WTC11 (cell line): ENCODE measurements around the gene TRIOBP. TPM values are rescaled to one million over a fixed set of nuclear protein-coding genes. Genes with fewer than 3 reads are reported as not detected.

Source experiments
- AR ChIP-seq: fragments of 250-450 bp; sonication (Bioruptor Pico); IDR thresholded peaks from 2 replicates; pipeline ENCODE4 v1.9.0; 2021; ENCODE audit warnings: mild to moderate bottlenecking
- CBFB ChIP-seq: sonication (generic); formaldehyde crosslinking; IDR thresholded peaks from 2 replicates; pipeline ENCODE4 v1.8.1; 2022; ENCODE audit warnings: mild to moderate bottlenecking, low read depth, missing genetic modification reagents
- ERG ChIP-seq: fragments of 250-450 bp; sonication (Bioruptor Pico); IDR thresholded peaks from 2 replicates; pipeline ENCODE4 v1.8.0; 2021; ENCODE audit warnings: mild to moderate bottlenecking
- ETV6 ChIP-seq: sonication (generic); formaldehyde crosslinking; IDR thresholded peaks from 2 replicates; pipeline ENCODE4 v1.8.1; 2022; ENCODE audit warnings: mild to moderate bottlenecking, missing genetic modification reagents
- FOXP4 ChIP-seq: sonication (generic); formaldehyde crosslinking; IDR thresholded peaks from 2 replicates; pipeline ENCODE4 v1.8.0; 2022; ENCODE audit warnings: mild to moderate bottlenecking, missing genetic modification reagents
- GTF2I ChIP-seq: fragments of 250-450 bp; sonication (Bioruptor Pico); conservative IDR thresholded peaks from 2 replicates; pipeline ENCODE4 v1.4.0; 2021; ENCODE audit warnings: mild to moderate bottlenecking
- IRF1 ChIP-seq: sonication (generic); formaldehyde crosslinking; IDR thresholded peaks from 2 replicates; pipeline ENCODE4 v1.8.0; 2023; ENCODE audit warnings: missing genetic modification reagents
- MLX ChIP-seq: sonication (generic); formaldehyde crosslinking; IDR thresholded peaks from 2 replicates; pipeline ENCODE4 v1.8.1; 2023; ENCODE audit warnings: mild to moderate bottlenecking, missing genetic modification reagents, moderate library complexity
- PRRX2 ChIP-seq: fragments of 250-450 bp; sonication (Bioruptor Pico); IDR thresholded peaks from 2 replicates; pipeline ENCODE4 v1.8.0; 2021; ENCODE audit warnings: mild to moderate bottlenecking
- SMAD4 ChIP-seq: sonication (generic); formaldehyde crosslinking; IDR thresholded peaks from 2 replicates; pipeline ENCODE4 v1.8.0; 2022; ENCODE audit warnings: mild to moderate bottlenecking, missing genetic modification reagents
- STAT6 ChIP-seq: sonication (generic); formaldehyde crosslinking; conservative IDR thresholded peaks from 2 replicates; pipeline ENCODE4 v1.8.1; 2023; ENCODE audit warnings: mild to moderate bottlenecking, low read depth, missing genetic modification reagents, moderate library complexity
- USF2 ChIP-seq: sonication (generic); formaldehyde crosslinking; IDR thresholded peaks from 2 replicates; pipeline ENCODE4 v1.8.1; 2023; ENCODE audit warnings: mild to moderate bottlenecking, missing genetic modification reagents, moderate library complexity
- ZBTB43 ChIP-seq: sonication (generic); formaldehyde crosslinking; IDR thresholded peaks from 2 replicates; pipeline ENCODE4 v1.8.1; 2023; ENCODE audit warnings: mild to moderate bottlenecking, missing genetic modification reagents
- ZNF416 ChIP-seq: fragments of 250-450 bp; sonication (Bioruptor Pico); IDR thresholded peaks from 2 replicates; pipeline ENCODE4 v1.9.0; 2021; ENCODE audit warnings: mild to moderate bottlenecking, inconsistent platforms
- ZNF423 ChIP-seq: fragments of 250-450 bp; sonication (Bioruptor Pico); IDR thresholded peaks from 2 replicates; pipeline ENCODE4 v2.1.2; 2022; ENCODE audit warnings: mild to moderate bottlenecking, moderate library complexity
- total RNA-seq: library from RNA; stranded (reverse); gene quantifications from 3 replicates; pipeline ENCODE4 v1.2.3, GENCODE V29; 2021

TRIOBP gene
- total RNA-seq, 1 experiment from 2014 or later = 54.0 TPM

GRCh38 chr22:37676736-37677492, 19.9 kb upstream of the TRIOBP start (continued):
- TF ChIP-seq ZBTB43 (CRISPR knock-in tag) (no peak), STAT6 (no peak), ZNF416 (CRISPR knock-in tag) (no peak), ERG (no peak), ZNF423 (no peak), FOXP4 (no peak), MLX (CRISPR knock-in tag) (no peak), CBFB (CRISPR knock-in tag) (no peak), ETV6 (CRISPR knock-in tag) (no peak), IRF1 (CRISPR knock-in tag) (no peak), AR (CRISPR knock-in tag) (no peak), USF2 (CRISPR knock-in tag) (no peak), SMAD4 (CRISPR knock-in tag) (no peak), PRRX2 (no peak), GTF2I (no peak)
